ENCODE data around the gene DLGAP1. TPM values are rescaled to one million over a fixed set of nuclear protein-coding genes. Genes with fewer than 3 reads are reported as not detected.

Gene DLGAP1
- total RNA-seq, 1 donor from 2014 or later: 18.5 TPM

DNA sequence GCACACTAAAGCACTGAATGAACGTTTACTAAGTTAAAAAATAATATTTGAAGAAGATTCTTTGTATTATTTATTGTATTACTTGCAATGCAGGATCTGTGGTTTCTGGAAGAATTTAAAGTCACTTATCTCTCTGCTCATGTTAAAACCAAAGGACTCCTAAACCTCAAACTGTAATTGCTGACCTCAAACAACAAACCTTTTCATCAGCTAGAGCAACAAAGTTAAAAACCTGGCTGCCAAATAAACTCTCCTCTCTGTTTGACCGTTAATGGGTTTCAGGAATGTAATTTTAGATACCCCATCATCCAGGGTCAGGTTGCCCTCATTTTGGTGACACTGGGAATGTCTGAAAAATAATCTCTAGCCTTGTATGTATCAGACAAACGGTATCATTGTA lies 766.0 kb downstream of the DLGAP1 start:
- no peak overlapping the region for H3K4me2 ChIP-seq
- H2AFZ ChIP-seq (replicated peaks): no peak overlapping the region
- no peak overlapping the region for H3K9ac ChIP-seq
- H3K27me3 Mint-ChIP-seq (ENCODE audit: insufficient read depth, low read depth): no peaks in the 10 kb centered on the region
- peaks cover 4% of the 10 kb centered on the region for H3K36me3 Mint-ChIP-seq
- no peaks in the 10 kb centered on the region for H3F3A ChIP-seq (ENCODE audit: low read depth)
- no peaks in the 10 kb centered on the region for H3K9me3 ChIP-seq (ENCODE audit: low read depth)
- H3K36me3 ChIP-seq: no peaks in the 10 kb centered on the region
- H3K4me3 ChIP-seq: no peak overlapping the region
- H4K20me1 ChIP-seq (ENCODE audit: low read depth): no peaks in the 10 kb centered on the region
- no peak for DNase-seq (ENCODE audit: low spot score)
- peak overlapping the region; percentile 14 for H3K27ac Mint-ChIP-seq
- H3K27me3 ChIP-seq: no peaks in the 10 kb centered on the region
- peaks cover 7% of the 10 kb centered on the region for H3K9me3 Mint-ChIP-seq
- H3K4me1 ChIP-seq: peaks cover 14% of the 10 kb centered on the region
- peak overlapping the region; percentile 45 for H3K27ac ChIP-seq
- no peak for TF ChIP-seq EZH2phosphoT487 (IDR thresholded peaks at IDR 0.05)
- TF ChIP-seq, protein P1, sequence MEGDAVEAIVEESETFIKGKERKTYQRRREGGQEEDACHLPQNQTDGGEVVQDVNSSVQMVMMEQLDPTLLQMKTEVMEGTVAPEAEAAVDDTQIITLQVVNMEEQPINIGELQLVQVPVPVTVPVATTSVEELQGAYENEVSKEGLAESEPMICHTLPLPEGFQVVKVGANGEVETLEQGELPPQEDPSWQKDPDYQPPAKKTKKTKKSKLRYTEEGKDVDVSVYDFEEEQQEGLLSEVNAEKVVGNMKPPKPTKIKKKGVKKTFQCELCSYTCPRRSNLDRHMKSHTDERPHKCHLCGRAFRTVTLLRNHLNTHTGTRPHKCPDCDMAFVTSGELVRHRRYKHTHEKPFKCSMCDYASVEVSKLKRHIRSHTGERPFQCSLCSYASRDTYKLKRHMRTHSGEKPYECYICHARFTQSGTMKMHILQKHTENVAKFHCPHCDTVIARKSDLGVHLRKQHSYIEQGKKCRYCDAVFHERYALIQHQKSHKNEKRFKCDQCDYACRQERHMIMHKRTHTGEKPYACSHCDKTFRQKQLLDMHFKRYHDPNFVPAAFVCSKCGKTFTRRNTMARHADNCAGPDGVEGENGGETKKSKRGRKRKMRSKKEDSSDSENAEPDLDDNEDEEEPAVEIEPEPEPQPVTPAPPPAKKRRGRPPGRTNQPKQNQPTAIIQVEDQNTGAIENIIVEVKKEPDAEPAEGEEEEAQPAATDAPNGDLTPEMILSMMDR (IDR thresholded peaks at IDR 0.05): no peak
- no peak for TF ChIP-seq EZH2 (IDR thresholded peaks at IDR 0.05)
- no peak overlapping the region for H3K4me3 Mint-ChIP-seq
- H3K79me2 ChIP-seq (ENCODE audit: low read depth): no peaks in the 10 kb centered on the region
- H3K4me1 Mint-ChIP-seq: peaks cover 13% of the 10 kb centered on the region

DNA sequence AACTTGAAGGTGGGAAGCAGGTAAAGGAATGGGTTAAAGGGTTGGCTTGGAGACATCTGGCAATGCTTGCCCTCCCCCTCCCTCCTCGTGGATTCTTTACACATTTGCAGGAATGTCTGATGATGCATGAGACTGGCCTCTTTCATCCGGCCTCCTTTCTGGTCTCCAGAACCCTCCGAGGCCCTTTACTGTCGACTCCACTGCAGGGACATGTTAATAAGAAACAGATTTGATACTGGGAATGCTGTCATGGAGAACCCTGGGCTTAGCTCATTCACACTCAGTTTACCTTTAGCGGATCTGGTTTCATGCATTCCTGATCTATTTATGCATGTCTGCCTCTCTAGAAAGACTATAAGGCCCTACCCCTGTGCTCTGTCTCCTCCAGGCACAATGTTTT lies 766.4 kb downstream of the DLGAP1 start:
- peaks cover 7% of the 10 kb centered on the region for H3K9me3 Mint-ChIP-seq
- TF ChIP-seq EZH2 (IDR thresholded peaks at IDR 0.05): no peak
- TF ChIP-seq, protein P1 (IDR thresholded peaks at IDR 0.05): no peak
- no peak for TF ChIP-seq EZH2phosphoT487 (IDR thresholded peaks at IDR 0.05)
- Histone ChIP-seq H3K4me2 (no peak overlapping the region), H3K4me1 (peaks cover 14% of the 10 kb centered on the region), H4K20me1 (ENCODE audit: low read depth) (no peaks in the 10 kb centered on the region), H3F3A (ENCODE audit: low read depth) (no peaks in the 10 kb centered on the region), H3K27ac (peak overlapping the region; percentile 45), H3K79me2 (ENCODE audit: low read depth) (no peaks in the 10 kb centered on the region), H3K4me3 (no peak overlapping the region), H3K27me3 (no peaks in the 10 kb centered on the region), H3K9me3 (ENCODE audit: low read depth) (no peaks in the 10 kb centered on the region), H3K9ac (no peak overlapping the region), H2AFZ (replicated peaks) (peak overlapping the region; percentile 35), H3K36me3 (no peaks in the 10 kb centered on the region)
- no peaks in the 10 kb centered on the region for H3K27me3 Mint-ChIP-seq (ENCODE audit: insufficient read depth, low read depth)
- H3K4me3 Mint-ChIP-seq: no peak overlapping the region
- peaks cover 4% of the 10 kb centered on the region for H3K36me3 Mint-ChIP-seq
- H3K4me1 Mint-ChIP-seq: peaks cover 13% of the 10 kb centered on the region
- DNase-seq (ENCODE audit: low spot score): peak; percentile 39
- no peak overlapping the region for H3K27ac Mint-ChIP-seq

DNA sequence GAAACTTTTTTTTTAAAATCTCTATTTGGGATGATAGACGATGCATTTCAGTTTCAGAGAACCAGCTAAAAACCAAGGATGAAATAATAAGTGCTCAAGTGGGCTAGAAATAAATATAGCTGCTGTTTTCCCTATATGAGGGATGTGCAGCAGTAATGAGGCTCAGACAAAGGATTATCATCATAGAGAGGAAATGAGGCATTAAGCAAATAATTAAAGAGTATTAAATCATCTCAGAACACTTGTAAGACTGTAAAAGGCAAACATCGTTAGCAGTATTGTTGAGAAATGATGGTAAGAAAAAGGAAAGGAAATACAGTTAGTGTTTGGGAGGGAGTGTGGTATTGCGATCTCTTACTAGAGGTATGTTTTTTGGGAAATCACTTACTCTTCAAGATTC lies 771.6 kb downstream of the DLGAP1 start:
- Mint-ChIP-seq H3K27ac (no peak overlapping the region), H3K27me3 (ENCODE audit: insufficient read depth, low read depth) (peaks cover 7% of the 10 kb centered on the region), H3K36me3 (peaks cover 11% of the 10 kb centered on the region), H3K4me1 (peaks cover 4% of the 10 kb centered on the region), H3K4me3 (no peak overlapping the region), H3K9me3 (peaks cover 11% of the 10 kb centered on the region)
- Histone ChIP-seq H3K4me3 (no peak overlapping the region), H2AFZ (replicated peaks) (no peak overlapping the region), H3K9ac (no peak overlapping the region), H3K27ac (no peak overlapping the region), H3K27me3 (no peaks in the 10 kb centered on the region), H4K20me1 (ENCODE audit: low read depth) (no peaks in the 10 kb centered on the region), H3K9me3 (ENCODE audit: low read depth) (no peaks in the 10 kb centered on the region), H3K4me2 (no peak overlapping the region), H3K36me3 (peaks cover 4% of the 10 kb centered on the region), H3K79me2 (ENCODE audit: low read depth) (no peaks in the 10 kb centered on the region), H3F3A (ENCODE audit: low read depth) (no peaks in the 10 kb centered on the region), H3K4me1 (peaks cover 8% of the 10 kb centered on the region)
- TF ChIP-seq EZH2 (IDR thresholded peaks at IDR 0.05) (no peak), EZH2phosphoT487 (IDR thresholded peaks at IDR 0.05) (no peak)
- TF ChIP-seq, protein P1 (IDR thresholded peaks at IDR 0.05): no peak
- DNase-seq (ENCODE audit: low spot score): no peak
